SK-N-SH (cell line): ENCODE measurements around the gene TXNRD1. TPM values are rescaled to one million over a fixed set of nuclear protein-coding genes. Genes with fewer than 3 reads are reported as not detected.

Source experiments
- CTCF ChIA-PET: fragments of 300-600, 350-600 bp; formaldehyde crosslinking; extraction: SDS; loops from one replicate; lab custom pipeline; 2021; lab: Yijun Ruan, JAX
- POLR2A ChIA-PET: fragments of 350-600 bp; sonication (Branson Sonifier 250); formaldehyde crosslinking; extraction: SDS; loops from one replicate; lab custom pipeline; 2020; ENCODE audit warnings: antibody characterized with exemption, inconsistent platforms; lab: Yijun Ruan, JAX
- DNase-seq: peaks from one replicate; pipeline ENCODE4 v3.0.0; 2012
- H2AFZ ChIP-seq: fragments of 200-600 bp; sonication (generic); 2 replicates; pipeline ENCODE4 v1.8.1; 2016; ENCODE audit warnings: antibody characterized with exemption, mild to moderate bottlenecking, low read depth
- H3F3A ChIP-seq: fragments of 200-600 bp; sonication (generic); replicated peaks from 2 replicates; pipeline ENCODE3; 2016; ENCODE audit warnings: antibody characterized with exemption, mild to moderate bottlenecking; ENCODE audit not compliant: insufficient read depth
- H3K27ac ChIP-seq, 2 experiments: fragments of 200-500 bp in 1 of 2; fragments of 200-600 bp in 1 of 2; sonication (Bioruptor generic) in 1 of 2; sonication (generic), shearing (Covaris generic) in 1 of 2; 2 replicates each; pipeline versions ENCODE4 v1.5.1 to v1.6.1; 2014 to 2016; ENCODE audit warnings: low read depth in 2 of 2, inconsistent platforms in 1 of 2, low read length in 1 of 2, mild to moderate bottlenecking in 1 of 2, mixed read lengths in 1 of 2
- H3K27me3 ChIP-seq: fragments of 200-600 bp; sonication (generic), shearing (Covaris generic); 2 replicates; pipeline ENCODE4 v1.6.1; 2016; ENCODE audit warnings: mixed run types; ENCODE audit not compliant: insufficient read depth
- H3K36me3 ChIP-seq, 2 experiments: fragments of 200-500 bp in 1 of 2; fragments of 200-600 bp in 1 of 2; sonication (Bioruptor generic) in 1 of 2; sonication (generic) in 1 of 2; replicated peaks in 1 of 2; 2 replicates each; pipeline versions ENCODE3 to v1.5.1; 2014 to 2016; ENCODE audit warnings: low read length in 1 of 2, mild to moderate bottlenecking in 1 of 2; ENCODE audit not compliant: insufficient read depth in 2 of 2, control insufficient read depth in 1 of 2
- H3K4me1 ChIP-seq, 2 experiments: fragments of 200-500 bp in 1 of 2; fragments of 200-600 bp in 1 of 2; sonication (Bioruptor generic) in 1 of 2; sonication (generic), shearing (Covaris generic) in 1 of 2; 2 replicates each; pipeline versions ENCODE4 v1.5.1 to v1.6.1; 2014 to 2016; ENCODE audit warnings: low read depth in 1 of 2, low read length in 1 of 2, mixed run types in 1 of 2; ENCODE audit not compliant: insufficient read depth in 2 of 2, control insufficient read depth in 1 of 2
- H3K4me2 ChIP-seq: fragments of 200-600 bp; sonication (generic), shearing (Covaris generic); 2 replicates; pipeline ENCODE4 v1.6.1; 2017; ENCODE audit warnings: mixed run types
- H3K4me3 ChIP-seq, 2 experiments: fragments of 200-500 bp in 1 of 2; fragments of 200-600 bp in 1 of 2; sonication (Bioruptor generic) in 1 of 2; sonication (generic), shearing (Covaris generic) in 1 of 2; 2 replicates each; pipeline versions ENCODE4 v1.5.1 to v1.8.1; 2014 to 2016; ENCODE audit warnings: low read depth in 2 of 2, inconsistent platforms in 1 of 2, low read length in 1 of 2, mild to moderate bottlenecking in 1 of 2, mixed read lengths in 1 of 2, moderate library complexity in 1 of 2
- H3K79me2 ChIP-seq: fragments of 200-600 bp; sonication (generic); 2 replicates; pipeline ENCODE4 v1.8.1; 2017; ENCODE audit warnings: mild to moderate bottlenecking; ENCODE audit not compliant: insufficient read depth
- H3K9ac ChIP-seq: fragments of 200-600 bp; sonication (generic); 2 replicates; pipeline ENCODE4 v1.6.1; 2017; ENCODE audit warnings: mixed run types
- H3K9me2 ChIP-seq: fragments of 200-600 bp; sonication (generic); 2 replicates; pipeline ENCODE4 v1.6.1; 2017; ENCODE audit warnings: mixed run types
- H3K9me3 ChIP-seq: fragments of 200-600 bp; sonication (generic); 2 replicates; pipeline ENCODE4 v1.6.1; 2017; ENCODE audit warnings: mixed run types, mild to moderate bottlenecking, moderate library complexity
- H4K20me1 ChIP-seq: fragments of 200-600 bp; sonication (generic); 2 replicates; pipeline ENCODE4 v1.6.1; 2017; ENCODE audit warnings: mild to moderate bottlenecking, mixed run types; ENCODE audit not compliant: insufficient read depth
- CHD2 ChIP-seq: fragments of 150-350 bp; IDR thresholded peaks from 2 replicates; pipeline ENCODE4 v1.6.1; 2018; ENCODE audit warnings: low read length; ENCODE audit not compliant: partially characterized antibody
- CTCF ChIP-seq: fragments of 200-600 bp; sonication (generic); IDR thresholded peaks from 2 replicates; pipeline ENCODE4 v1.6.1; 2017; ENCODE audit warnings: antibody characterized with exemption, mild to moderate bottlenecking, moderate library complexity
- ELF1 ChIP-seq: IDR thresholded peaks from 2 replicates; pipeline ENCODE4 v1.4.0; 2012
- FOXJ3 ChIP-seq: sonication (generic); formaldehyde crosslinking; IDR thresholded peaks from 2 replicates; pipeline ENCODE4 v1.5.1; 2020; ENCODE audit warnings: mild to moderate bottlenecking, missing genetic modification reagents
- JUND ChIP-seq: IDR thresholded peaks from 2 replicates; pipeline ENCODE4 v1.4.0; 2012
- MAX ChIP-seq: IDR thresholded peaks from 2 replicates; pipeline ENCODE4 v1.4.0; 2012; ENCODE audit warnings: low read depth
- MEF2A ChIP-seq: IDR thresholded peaks from 2 replicates; pipeline ENCODE4 v1.4.0; 2012; ENCODE audit warnings: low read depth, borderline replicate concordance
- NFIC ChIP-seq: IDR thresholded peaks from 2 replicates; pipeline ENCODE4 v1.4.0; 2012; ENCODE audit warnings: borderline replicate concordance
- NRF1 ChIP-seq: IDR thresholded peaks from 2 replicates; pipeline ENCODE4 v1.6.1; 2012; ENCODE audit warnings: low read depth, mild to moderate bottlenecking, low read length
- PBX3 ChIP-seq: IDR thresholded peaks from 2 replicates; pipeline ENCODE4; 2012
- POLR2AphosphoS5 ChIP-seq: IDR thresholded peaks from 2 replicates; pipeline ENCODE4 v1.6.1; 2012; ENCODE audit warnings: low read depth, low read length
- RCOR1 ChIP-seq: fragments of 150-350 bp; IDR thresholded peaks from 2 replicates; pipeline ENCODE4 v1.6.1; 2017; ENCODE audit warnings: antibody characterized with exemption, low read length
- RXRA ChIP-seq: IDR thresholded peaks from 2 replicates; pipeline ENCODE4 v1.4.0; 2012; ENCODE audit warnings: low read depth, mild to moderate bottlenecking, borderline replicate concordance
- SIN3A ChIP-seq: IDR thresholded peaks from 2 replicates; pipeline ENCODE4 v1.6.1; 2012; ENCODE audit warnings: low read depth, mild to moderate bottlenecking, low read length, moderate library complexity, borderline replicate concordance
- SMC3 ChIP-seq: IDR thresholded peaks from 2 replicates; pipeline ENCODE4 v1.6.1; 2012; ENCODE audit warnings: low read depth, low read length, improper control_type of control experiment
- TAF1 ChIP-seq: IDR thresholded peaks from 2 replicates; pipeline ENCODE4 v1.6.1; 2012; ENCODE audit warnings: low read depth, mild to moderate bottlenecking, low read length, moderate library complexity, borderline replicate concordance
- USF1 ChIP-seq: IDR thresholded peaks from 2 replicates; pipeline ENCODE4 v1.4.0; 2012; ENCODE audit warnings: low read depth, borderline replicate concordance
- WGBS: methylation state at CpG from one replicate; pipeline ENCODE4 v1.1.6; 2017; ENCODE audit warnings: low lambda C conversion rate; 5-methylcytosine and 5-hydroxymethylcytosine counted together
- polyA plus RNA-seq, 3 experiments: library from polyadenylated mRNA; depleted of rRNA; stranded (reverse); fragments of >200 nt; gene quantifications; 2 replicates each; pipeline ENCODE4 v1.2.3, GENCODE V29; 2012

The TXNRD1 gene
- polyA plus RNA-seq, 1 of the 3 experiments (the other 2 are of a cell fraction) = 143 TPM

GRCh38 chr12:104258476-104259067, 43.0 kb downstream of the TXNRD1 start:
- H3F3A ChIP-seq = no peaks in the 10 kb centered on the region
- H3K4me1 ChIP-seq = peaks cover 4 to 6% of the 10 kb centered on the region in 2 experiments; a peak in 2 of 4 replicates
- H2AFZ ChIP-seq = no peak overlapping the region
- ChIA-PET POLR2A (no interaction called here), CTCF (interaction anchor here (0.7 to 1.0 kb wide), 3 partner anchors 9 to 78 kb away, joined by 3 read pairs; no protein-coding TSS in a partner anchor)
- no peak overlapping the region for H3K4me2 ChIP-seq
- H3K9ac ChIP-seq = no peak overlapping the region
- H3K27me3 ChIP-seq = no peaks in the 10 kb centered on the region
- H3K79me2 ChIP-seq = no peaks in the 10 kb centered on the region
- no peak for TF ChIP-seq NRF1
- TF ChIP-seq FOXJ3 (CRISPR knock-in tag) = no peak
- no peak for TF ChIP-seq CTCF
- TF ChIP-seq MAX = no peak
- TF ChIP-seq SMC3 = no peak
- TF ChIP-seq PBX3 = no peak
- TF ChIP-seq POLR2AphosphoS5 = no peak
- no peak for TF ChIP-seq USF1
- TF ChIP-seq RXRA = no peak
- no peak for TF ChIP-seq CHD2
- TF ChIP-seq SIN3A = no peak
- TF ChIP-seq ELF1 = no peak
- no peak for TF ChIP-seq JUND
- no peak for TF ChIP-seq NFIC
- no peak for TF ChIP-seq TAF1
- no peak for TF ChIP-seq RCOR1
- TF ChIP-seq MEF2A = no peak
- TF ChIP-seq, all 33 proteins: peak for 0
- no peak for DNase-seq
- WGBS = 94% methylated on average over 2 of the region's 2 CpGs
- H3K36me3 ChIP-seq = no peaks in the 10 kb centered on the region
- no peaks in the 10 kb centered on the region for H4K20me1 ChIP-seq
- H3K9me3 ChIP-seq = no peaks in the 10 kb centered on the region
- no peak overlapping the region for H3K27ac ChIP-seq
- H3K4me3 ChIP-seq = no peak overlapping the region
- no peaks in the 10 kb centered on the region for H3K9me2 ChIP-seq
